ENCODE measurements around the gene ADRA1B.
A peak's percentile ranks its signal among the peaks of the same experiment; 100 is the strongest.
"Not testable (repeated sequence)": the region's sequence is repeated elsewhere in the genome, so short reads cannot be mapped to it uniquely, and the experiment has no call there.

ADRA1B gene

DNA sequence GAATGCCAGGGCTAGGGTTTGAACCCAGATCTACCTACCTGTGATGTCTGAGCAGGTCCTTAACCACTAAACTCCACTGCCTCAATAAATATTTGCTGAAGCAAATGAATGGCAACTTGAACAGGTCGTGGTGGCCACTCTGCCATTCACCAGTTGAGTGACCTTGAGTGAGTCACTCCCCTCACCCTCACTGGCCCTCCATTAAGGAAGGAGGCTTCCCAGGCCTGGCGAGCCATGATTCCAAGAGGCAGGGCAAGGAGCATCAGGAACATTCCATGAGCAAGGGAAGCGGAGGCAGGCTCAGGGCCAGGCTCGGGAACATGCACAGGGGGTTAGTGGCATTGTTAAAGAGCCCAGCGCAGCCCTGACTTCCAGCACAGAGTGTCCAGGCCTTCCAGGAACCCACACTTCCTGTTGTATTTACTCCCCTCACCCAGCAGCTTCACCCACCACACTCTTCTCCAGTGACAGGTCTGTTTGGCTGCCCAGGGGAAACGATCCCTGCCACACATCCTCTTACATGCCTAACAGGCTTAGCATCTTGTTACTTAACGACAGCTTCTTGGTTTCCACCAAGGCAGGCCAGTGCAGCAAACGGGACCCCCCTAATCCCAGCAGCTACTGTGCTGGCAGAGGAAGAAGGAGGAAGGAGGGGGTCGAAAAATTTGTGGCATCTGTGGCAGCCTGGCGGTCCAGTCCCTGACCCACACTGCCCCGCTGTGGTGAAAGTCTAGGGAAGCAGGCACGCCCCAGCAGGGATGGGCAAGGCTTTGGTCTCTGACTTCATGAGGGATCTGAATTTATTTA, 49.0 kb downstream of the ADRA1B start:
- Mint-ChIP-seq H3K9me3 (no peaks in the 10 kb centered on the region), H3K27me3 (peaks cover 45% of the 10 kb centered on the region), H3K4me1 (no peaks in the 10 kb centered on the region), H3K27ac (no peak overlapping the region), H3K4me3 (no peak overlapping the region)
- ATAC-seq (peak; percentile 60), DNase-seq (peak; percentile 5 to 16)

DNA sequence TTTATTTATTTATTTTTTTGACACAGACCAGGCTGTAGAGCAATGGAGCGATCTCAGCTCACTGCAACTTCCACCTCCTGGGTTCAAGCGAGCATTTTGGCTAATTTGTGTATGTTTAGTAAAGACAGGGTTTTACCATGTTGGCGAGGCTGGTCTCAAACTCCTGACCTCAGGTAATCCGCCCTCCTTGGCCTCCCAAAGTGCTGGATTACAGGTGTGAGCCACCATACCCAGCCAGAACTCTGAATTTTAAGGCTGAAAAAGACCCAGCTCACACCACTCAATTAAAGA, 49.5 kb downstream of the ADRA1B start:
- not testable (repeated sequence) for H3K9me3 Mint-ChIP-seq, H3K27ac Mint-ChIP-seq, H3K4me3 Mint-ChIP-seq, ATAC-seq, DNase-seq, H3K4me1 Mint-ChIP-seq
- H3K27me3 Mint-ChIP-seq = peaks cover 51% of the 10 kb centered on the region

DNA sequence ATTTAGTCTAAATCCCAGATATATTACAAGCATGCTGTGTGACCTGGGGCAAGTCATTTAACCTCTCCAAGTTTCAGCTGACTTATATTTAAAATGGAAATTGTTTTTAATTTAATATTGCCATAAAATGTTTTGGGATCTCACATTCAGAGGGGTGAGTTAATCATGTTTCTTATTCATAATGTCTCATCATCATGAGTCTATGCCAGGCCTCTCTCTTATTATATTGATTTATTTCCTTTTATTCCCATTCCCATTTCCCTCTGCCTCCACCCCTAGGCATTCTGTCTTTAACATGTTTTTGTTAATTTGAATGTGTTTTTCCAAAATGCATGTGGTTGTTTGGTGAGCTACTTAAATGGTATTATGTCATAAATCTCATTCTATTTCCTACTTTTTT, 53.7 kb downstream of the ADRA1B start:
- Mint-ChIP-seq H3K9me3 (no peaks in the 10 kb centered on the region), H3K27me3 (peaks cover 83% of the 10 kb centered on the region), H3K4me1 (peaks cover 11% of the 10 kb centered on the region), H3K4me3 (no peak overlapping the region), H3K27ac (no peak overlapping the region)
- no peak for DNase-seq
- ATAC-seq = no peak

GRCh38 chr5:159971038-159971437, 54.8 kb downstream of the ADRA1B start:
- no peak for DNase-seq
- Mint-ChIP-seq H3K27ac (no peak overlapping the region), H3K27me3 (peaks cover 75% of the 10 kb centered on the region), H3K4me3 (no peak overlapping the region), H3K9me3 (no peaks in the 10 kb centered on the region), H3K4me1 (peaks cover 11% of the 10 kb centered on the region)
- ATAC-seq = no peak

DNA sequence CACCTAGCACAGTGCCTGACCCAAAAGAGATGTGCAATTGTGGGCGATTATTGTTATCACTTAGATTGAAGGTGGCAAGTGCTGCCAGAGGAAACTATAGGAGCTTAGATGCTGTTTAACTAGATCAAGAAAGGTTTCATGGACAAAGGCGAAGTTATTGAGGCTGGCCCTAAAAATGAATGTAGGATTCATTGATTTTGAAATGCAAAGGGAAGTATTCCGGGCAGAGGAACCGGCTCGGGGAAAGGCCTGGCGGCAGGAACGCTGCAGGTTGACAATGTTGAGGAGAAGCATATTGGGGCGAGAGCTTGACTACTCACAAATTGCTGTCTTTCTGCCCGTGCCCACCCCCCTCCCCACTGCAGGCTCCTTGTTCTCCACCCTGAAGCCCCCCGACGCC, 55.2 kb downstream of the ADRA1B start:
- H3K27ac Mint-ChIP-seq = no peak overlapping the region
- H3K4me1 Mint-ChIP-seq = peaks cover 11% of the 10 kb centered on the region
- DNase-seq = no peak
- no peaks in the 10 kb centered on the region for H3K9me3 Mint-ChIP-seq
- H3K4me3 Mint-ChIP-seq = peak overlapping the region; percentile 23 to 47
- peaks cover 70% of the 10 kb centered on the region for H3K27me3 Mint-ChIP-seq
- ATAC-seq = no peak

DNA sequence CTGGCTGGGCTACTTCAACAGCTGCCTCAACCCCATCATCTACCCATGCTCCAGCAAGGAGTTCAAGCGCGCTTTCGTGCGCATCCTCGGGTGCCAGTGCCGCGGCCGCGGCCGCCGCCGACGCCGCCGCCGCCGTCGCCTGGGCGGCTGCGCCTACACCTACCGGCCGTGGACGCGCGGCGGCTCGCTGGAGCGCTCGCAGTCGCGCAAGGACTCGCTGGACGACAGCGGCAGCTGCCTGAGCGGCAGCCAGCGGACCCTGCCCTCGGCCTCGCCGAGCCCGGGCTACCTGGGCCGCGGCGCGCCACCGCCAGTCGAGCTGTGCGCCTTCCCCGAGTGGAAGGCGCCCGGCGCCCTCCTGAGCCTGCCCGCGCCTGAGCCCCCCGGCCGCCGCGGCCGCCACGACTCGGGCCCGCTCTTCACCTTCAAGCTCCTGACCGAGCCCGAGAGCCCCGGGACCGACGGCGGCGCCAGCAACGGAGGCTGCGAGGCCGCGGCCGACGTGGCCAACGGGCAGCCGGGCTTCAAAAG, 55.7 kb downstream of the ADRA1B start:
- Mint-ChIP-seq H3K27me3 (peaks cover 67% of the 10 kb centered on the region), H3K4me1 (peaks cover 11% of the 10 kb centered on the region), H3K4me3 (peak overlapping the region in 1 of 2 donors; percentile 47), H3K27ac (no peak overlapping the region), H3K9me3 (no peaks in the 10 kb centered on the region)
- ATAC-seq = peak; percentile 42
- DNase-seq = no peak

DNA sequence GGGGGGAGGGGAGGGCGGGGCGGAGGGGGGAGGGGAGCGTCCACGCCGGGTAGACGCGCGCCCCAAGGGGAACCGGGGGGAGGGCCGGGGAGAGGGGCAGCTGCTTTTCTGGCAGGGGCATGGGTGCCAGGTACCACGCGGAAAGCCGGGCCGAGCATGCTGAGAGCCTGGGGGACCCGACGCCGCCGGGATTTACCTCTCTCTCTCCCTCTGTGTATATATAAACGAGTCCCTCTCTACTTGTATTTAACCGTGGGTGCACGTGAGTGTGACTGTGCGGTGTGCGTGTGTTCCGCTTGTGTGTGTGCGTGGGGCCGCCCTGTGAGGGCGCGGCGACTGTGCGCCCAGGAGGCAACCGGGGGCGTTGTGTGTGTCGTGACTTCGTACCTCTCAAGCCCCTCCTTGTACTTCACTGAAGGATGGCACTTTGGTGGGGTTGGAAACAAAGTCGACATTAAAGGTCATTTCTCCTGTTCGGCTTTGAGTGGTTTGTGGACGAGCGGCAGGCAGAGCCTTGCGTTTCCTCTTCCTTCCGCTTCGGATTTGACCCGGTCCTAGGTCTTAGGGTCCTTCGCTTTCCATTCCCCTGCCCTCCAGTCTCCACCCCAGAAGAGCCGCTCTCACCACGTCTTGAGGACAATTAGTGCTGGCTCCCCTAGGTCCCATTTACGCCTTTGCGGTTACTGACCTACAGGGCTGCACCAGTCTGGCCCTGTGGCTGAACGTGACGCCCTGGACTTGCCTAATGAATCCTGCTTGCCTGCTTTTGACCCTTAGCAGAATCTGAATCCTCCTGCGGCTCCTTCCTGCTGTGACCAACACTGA, 56.5 kb downstream of the ADRA1B start:
- DNase-seq (no peak), ATAC-seq (peak; percentile 46)
- H3K4me3 Mint-ChIP-seq = peak overlapping the region; percentile 69 to 74
- H3K9me3 Mint-ChIP-seq = no peaks in the 10 kb centered on the region
- peaks cover 74% of the 10 kb centered on the region for H3K27me3 Mint-ChIP-seq
- H3K4me1 Mint-ChIP-seq = peaks cover 11% of the 10 kb centered on the region
- no peak overlapping the region for H3K27ac Mint-ChIP-seq

GRCh38 chr5:159975462-159976019, 59.3 kb downstream of the ADRA1B start:
- Mint-ChIP-seq H3K9me3 (no peaks in the 10 kb centered on the region), H3K4me3 (no peak overlapping the region), H3K27ac (no peak overlapping the region), H3K4me1 (peaks cover 11% of the 10 kb centered on the region), H3K27me3 (peaks cover 75% of the 10 kb centered on the region)
- ATAC-seq (no peak), DNase-seq (no peak)

GRCh38 chr5:159976921-159977320, 60.6 kb downstream of the ADRA1B start:
- Mint-ChIP-seq H3K9me3 (no peaks in the 10 kb centered on the region), H3K27ac (no peak overlapping the region), H3K4me1 (peaks cover 11% of the 10 kb centered on the region), H3K4me3 (no peak overlapping the region), H3K27me3 (peaks cover 66% of the 10 kb centered on the region)
- no peak for DNase-seq
- no peak for ATAC-seq

GRCh38 chr5:159978358-159978757, 62.1 kb downstream of the ADRA1B start:
- DNase-seq (no peak), ATAC-seq (no peak)
- Mint-ChIP-seq H3K4me1 (peaks cover 1% of the 10 kb centered on the region), H3K27me3 (peaks cover 67% of the 10 kb centered on the region), H3K9me3 (no peaks in the 10 kb centered on the region), H3K4me3 (no peak overlapping the region), H3K27ac (no peak overlapping the region)

DNA sequence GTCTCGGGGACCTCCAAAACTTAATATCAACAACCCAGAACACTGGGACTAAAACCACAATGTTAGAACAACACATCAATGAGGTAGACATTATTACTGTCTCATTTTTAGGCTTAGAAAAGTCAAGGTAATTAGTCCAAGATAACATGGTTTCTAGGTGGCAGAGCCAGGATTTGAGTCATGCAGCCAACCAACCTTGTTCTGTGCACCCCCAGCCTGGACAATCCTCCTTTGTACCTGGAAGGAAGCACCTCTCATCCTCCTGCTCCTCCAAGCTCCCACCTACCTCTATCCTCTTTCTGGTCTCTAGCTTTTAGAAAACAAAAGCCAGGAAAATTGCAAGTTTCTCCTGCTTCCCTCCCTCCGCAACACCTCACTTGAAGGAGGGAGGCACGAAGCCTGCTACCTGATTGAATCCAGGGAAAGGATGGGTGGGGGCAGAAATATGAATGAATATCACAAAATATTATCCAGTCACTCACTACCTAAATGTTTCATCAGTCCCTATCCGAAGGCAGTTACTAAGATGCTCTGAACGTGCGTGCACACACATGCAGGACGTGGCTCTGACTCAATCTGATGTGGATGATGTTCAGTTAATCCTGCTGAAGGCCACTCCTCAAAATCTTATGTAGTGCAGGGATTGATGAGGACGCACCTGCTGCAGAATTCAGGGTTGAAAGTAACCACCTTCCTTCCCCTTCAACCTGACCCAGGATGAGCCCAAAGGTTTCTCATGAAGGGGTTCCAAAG, 66.3 kb downstream of the ADRA1B start:
- H3K27ac Mint-ChIP-seq = no peak overlapping the region
- H3K4me3 Mint-ChIP-seq = no peak overlapping the region
- H3K27me3 Mint-ChIP-seq = peaks cover 74% of the 10 kb centered on the region
- ATAC-seq (no peak), DNase-seq (no peak)
- no peaks in the 10 kb centered on the region for H3K9me3 Mint-ChIP-seq
- H3K4me1 Mint-ChIP-seq = no peaks in the 10 kb centered on the region

GRCh38 chr5:159987031-159987674, 70.9 kb downstream of the ADRA1B start:
- H3K27me3 Mint-ChIP-seq = peaks cover 68% of the 10 kb centered on the region
- H3K27ac Mint-ChIP-seq = peak overlapping the region; percentile 10
- H3K9me3 Mint-ChIP-seq = no peaks in the 10 kb centered on the region
- peak overlapping the region; percentile 67 to 75 for H3K4me3 Mint-ChIP-seq
- no peaks in the 10 kb centered on the region for H3K4me1 Mint-ChIP-seq
- DNase-seq (peak; percentile 72), ATAC-seq (peak; percentile 97)

GRCh38 chr5:159990506-159990905, 74.2 kb downstream of the ADRA1B start:
- DNase-seq = no peak
- no peak for ATAC-seq
- no peak overlapping the region for H3K27ac Mint-ChIP-seq
- no peak overlapping the region for H3K4me3 Mint-ChIP-seq
- H3K27me3 Mint-ChIP-seq = peaks cover 45% of the 10 kb centered on the region
- H3K4me1 Mint-ChIP-seq = no peaks in the 10 kb centered on the region
- H3K9me3 Mint-ChIP-seq = peaks cover 5 to 8% of the 10 kb centered on the region in 2 donors

DNA sequence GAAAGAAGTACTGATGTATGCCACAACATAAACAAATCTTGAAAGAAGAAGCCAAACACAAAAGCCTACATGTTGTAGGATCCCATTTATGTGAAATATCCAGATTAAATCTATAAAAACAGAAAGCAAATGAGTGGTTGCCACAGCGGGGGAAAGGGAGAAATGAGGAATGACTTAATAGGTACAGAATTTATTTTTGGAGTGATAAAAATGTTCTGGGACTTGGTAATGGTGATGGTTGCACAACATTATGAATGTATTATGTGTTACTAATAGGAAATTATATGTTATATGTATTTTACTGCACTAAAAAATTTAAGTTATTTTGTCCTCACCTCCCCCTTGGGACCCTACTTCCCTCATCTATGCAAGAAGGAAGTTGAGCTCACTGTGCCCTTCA, 76.3 kb downstream of the ADRA1B start:
- ATAC-seq = no peak
- DNase-seq = no peak
- Mint-ChIP-seq H3K27me3 (peaks cover 24% of the 10 kb centered on the region), H3K27ac (no peak overlapping the region), H3K4me3 (no peak overlapping the region), H3K9me3 (peaks cover 5 to 8% of the 10 kb centered on the region in 2 donors), H3K4me1 (no peaks in the 10 kb centered on the region)

DNA sequence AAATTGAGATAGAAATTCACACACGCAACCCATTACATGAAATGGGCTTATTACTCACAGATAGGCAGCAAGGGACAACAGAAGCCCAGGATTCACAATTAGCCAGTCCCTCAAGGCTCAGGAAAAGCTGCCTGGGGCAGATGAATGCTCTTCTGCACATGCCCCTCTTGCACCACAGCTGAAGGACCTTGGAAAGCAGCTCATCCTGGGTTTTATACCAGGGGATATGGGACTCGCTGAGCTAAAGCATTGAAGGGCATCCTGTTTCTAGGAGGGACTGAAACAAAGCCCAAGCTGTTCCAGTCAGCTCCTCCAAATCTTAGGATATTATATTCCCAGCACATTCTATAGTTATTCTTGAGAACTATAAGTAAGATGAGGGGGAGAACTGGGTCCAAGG, 76.9 kb downstream of the ADRA1B start:
- ATAC-seq = no peak
- no peaks in the 10 kb centered on the region for H3K4me1 Mint-ChIP-seq
- peaks cover 18% of the 10 kb centered on the region for H3K27me3 Mint-ChIP-seq
- H3K9me3 Mint-ChIP-seq = peaks cover 5 to 8% of the 10 kb centered on the region in 2 donors
- no peak for DNase-seq
- no peak overlapping the region for H3K27ac Mint-ChIP-seq
- H3K4me3 Mint-ChIP-seq = no peak overlapping the region

Measured in stimulated activated naive CD8-positive, alpha-beta T cell treated with anti-CD3 and anti-CD28 coated beads, Interleukin-15, amount 100 ng/mL, for 72 hours (primary cell).